Measurements from ENCODE around the gene SCO2. TPM values are rescaled to one million over a fixed set of nuclear protein-coding genes. Genes with fewer than 3 reads are reported as not detected.

The SCO2 gene
- total RNA-seq, 4 donors from 2014 or later = 3.5 to 3.9 TPM; not detected in 2

GRCh38 chr22:50486561-50487289 lies 38.7 kb downstream of the SCO2 start, which contains the start of gene MIOX:
MIOX (plus strand) TSS chr22:50486859; CDS start chr22:50486898, 39 bp downstream.
- H3K4me1 ChIP-seq = no peaks in the 10 kb centered on the region
- H3K27ac ChIP-seq = no peak within 1 kb of the TSS
- no peaks in the 10 kb centered on the region for H3K36me3 ChIP-seq
- intact Hi-C loops (cut with DNase I; ENCODE audit: low total_unique reads) = no loop called here
- no peak for TF ChIP-seq POLR2A (IDR thresholded peaks at IDR 0.05)
- TF ChIP-seq, protein P1, sequence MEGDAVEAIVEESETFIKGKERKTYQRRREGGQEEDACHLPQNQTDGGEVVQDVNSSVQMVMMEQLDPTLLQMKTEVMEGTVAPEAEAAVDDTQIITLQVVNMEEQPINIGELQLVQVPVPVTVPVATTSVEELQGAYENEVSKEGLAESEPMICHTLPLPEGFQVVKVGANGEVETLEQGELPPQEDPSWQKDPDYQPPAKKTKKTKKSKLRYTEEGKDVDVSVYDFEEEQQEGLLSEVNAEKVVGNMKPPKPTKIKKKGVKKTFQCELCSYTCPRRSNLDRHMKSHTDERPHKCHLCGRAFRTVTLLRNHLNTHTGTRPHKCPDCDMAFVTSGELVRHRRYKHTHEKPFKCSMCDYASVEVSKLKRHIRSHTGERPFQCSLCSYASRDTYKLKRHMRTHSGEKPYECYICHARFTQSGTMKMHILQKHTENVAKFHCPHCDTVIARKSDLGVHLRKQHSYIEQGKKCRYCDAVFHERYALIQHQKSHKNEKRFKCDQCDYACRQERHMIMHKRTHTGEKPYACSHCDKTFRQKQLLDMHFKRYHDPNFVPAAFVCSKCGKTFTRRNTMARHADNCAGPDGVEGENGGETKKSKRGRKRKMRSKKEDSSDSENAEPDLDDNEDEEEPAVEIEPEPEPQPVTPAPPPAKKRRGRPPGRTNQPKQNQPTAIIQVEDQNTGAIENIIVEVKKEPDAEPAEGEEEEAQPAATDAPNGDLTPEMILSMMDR (IDR thresholded peaks at IDR 0.05) = no peak
- no peak within 1 kb of the TSS for H3K4me3 ChIP-seq
- H3K27me3 ChIP-seq = peaks cover 11 to 12% of the 10 kb centered on the region in 2 donors
- no peaks in the 10 kb centered on the region for H3K9me3 ChIP-seq
- DNase-seq = no peak

DNA sequence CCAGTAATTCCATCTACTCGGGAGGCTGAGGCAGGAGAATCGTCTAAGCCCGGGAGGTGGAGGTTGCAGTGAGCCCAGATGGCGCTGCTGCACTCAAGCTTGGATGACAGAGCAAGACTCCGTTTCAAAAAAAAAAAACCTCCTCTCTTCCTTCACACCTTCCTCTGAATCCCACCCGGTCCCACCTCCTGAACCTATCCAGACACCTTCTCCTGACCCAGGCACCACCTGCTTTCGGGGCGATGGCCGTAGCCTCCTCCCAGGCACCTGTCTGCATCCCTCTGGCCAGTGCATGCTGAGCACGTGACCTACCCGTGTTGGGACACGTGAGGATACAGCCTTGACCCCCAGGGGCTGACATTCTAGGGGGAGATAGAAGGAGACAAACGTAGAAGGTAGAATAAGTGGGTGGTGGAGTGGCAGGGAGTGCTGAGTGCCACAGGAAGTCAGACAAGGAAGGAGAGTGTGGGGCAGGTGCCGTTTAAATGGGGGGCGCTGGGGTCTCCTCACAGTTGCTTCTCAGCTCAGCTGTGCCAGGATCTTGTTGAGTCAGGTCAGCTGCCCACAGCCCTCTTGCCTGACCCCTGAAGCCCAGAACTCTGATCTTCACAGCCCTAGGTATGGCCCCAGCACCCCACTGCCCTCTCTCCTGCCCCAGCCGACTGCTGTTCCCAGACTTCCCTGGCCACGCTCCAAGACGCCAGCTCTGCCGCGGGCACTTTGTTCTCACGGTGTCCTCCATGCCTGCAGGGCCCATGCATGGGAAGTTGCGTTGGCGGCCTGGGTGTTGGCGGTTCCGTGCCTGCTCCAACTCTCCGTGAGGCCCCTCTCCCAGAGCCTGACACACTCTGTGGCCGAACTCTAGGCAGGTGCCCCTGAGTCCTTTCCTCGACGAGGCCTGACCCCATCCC lies 39.9 kb downstream of the SCO2 start:
- TF ChIP-seq, protein P1 (IDR thresholded peaks at IDR 0.05) = no peak
- TF ChIP-seq POLR2A (IDR thresholded peaks at IDR 0.05) = no peak
- intact Hi-C loops (cut with DNase I; ENCODE audit: low total_unique reads) = no loop called here
- DNase-seq = no peak
- no peaks in the 10 kb centered on the region for H3K9me3 ChIP-seq
- peaks cover 12 to 18% of the 10 kb centered on the region in 2 donors for H3K27me3 ChIP-seq
- H3K4me3 ChIP-seq = no peak overlapping the region
- H3K27ac ChIP-seq = no peak overlapping the region
- no peaks in the 10 kb centered on the region for H3K4me1 ChIP-seq
- H3K36me3 ChIP-seq = no peaks in the 10 kb centered on the region

- H3K4me3 ChIP-seq = no peak overlapping the region
- TF ChIP-seq, protein P1 (IDR thresholded peaks at IDR 0.05) = no peak
- no peak for TF ChIP-seq POLR2A (IDR thresholded peaks at IDR 0.05)
- intact Hi-C loops (cut with DNase I; ENCODE audit: low total_unique reads) = no loop called here
- no peak for DNase-seq
- no peaks in the 10 kb centered on the region for H3K9me3 ChIP-seq
- no peaks in the 10 kb centered on the region for H3K36me3 ChIP-seq
- peaks cover 12 to 18% of the 10 kb centered on the region in 2 donors for H3K27me3 ChIP-seq
- H3K27ac ChIP-seq = no peak overlapping the region
- H3K4me1 ChIP-seq = no peaks in the 10 kb centered on the region
These were observed 41.2 kb downstream of the SCO2 start for GRCh38 chr22:50483977-50484853.

- DNase-seq = no peak
- Histone ChIP-seq H3K36me3 (no peaks in the 10 kb centered on the region), H3K27ac (no peak overlapping the region), H3K27me3 (peaks cover 12 to 18% of the 10 kb centered on the region in 2 donors), H3K4me1 (no peaks in the 10 kb centered on the region), H3K9me3 (no peaks in the 10 kb centered on the region), H3K4me3 (no peak overlapping the region)
- TF ChIP-seq POLR2A (IDR thresholded peaks at IDR 0.05) = no peak
- TF ChIP-seq, protein P1 (IDR thresholded peaks at IDR 0.05) = no peak
- intact Hi-C loops (cut with DNase I; ENCODE audit: low total_unique reads) = no loop called here
These were observed 41.8 kb downstream of the SCO2 start for GRCh38 chr22:50483556-50483955.
